ENCODE data around the gene TDRD12. TPM values are rescaled to one million over a fixed set of nuclear protein-coding genes. Genes with fewer than 3 reads are reported as not detected.

Gene TDRD12
- total and polyA plus RNA-seq, 2 of the 13 experiments (the other 11 are each of a cell fraction or from before 2014, with no cell fraction given), result 0.03 to 0.40 TPM

DNA sequence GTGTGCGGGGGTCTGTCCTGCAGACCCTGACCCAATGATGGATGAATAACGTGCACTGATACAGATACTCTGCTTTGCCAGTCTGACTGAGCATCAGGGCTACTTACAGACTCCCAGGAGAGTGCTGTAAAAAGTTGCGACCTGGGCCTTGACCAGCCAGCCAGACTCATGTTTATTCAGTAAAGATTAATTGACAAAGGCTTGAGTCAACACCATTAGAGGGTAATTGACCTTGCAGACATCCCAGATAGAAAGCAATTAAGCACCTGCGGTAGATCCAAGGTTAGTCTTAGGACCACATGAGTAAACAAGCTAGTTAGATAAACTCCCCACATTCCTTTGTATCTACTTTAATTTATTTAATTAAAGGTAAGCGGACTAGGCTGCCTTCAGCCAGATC is 17.6 kb upstream of the TDRD12 start (continued):
- TF ChIP-seq, protein P1, sequence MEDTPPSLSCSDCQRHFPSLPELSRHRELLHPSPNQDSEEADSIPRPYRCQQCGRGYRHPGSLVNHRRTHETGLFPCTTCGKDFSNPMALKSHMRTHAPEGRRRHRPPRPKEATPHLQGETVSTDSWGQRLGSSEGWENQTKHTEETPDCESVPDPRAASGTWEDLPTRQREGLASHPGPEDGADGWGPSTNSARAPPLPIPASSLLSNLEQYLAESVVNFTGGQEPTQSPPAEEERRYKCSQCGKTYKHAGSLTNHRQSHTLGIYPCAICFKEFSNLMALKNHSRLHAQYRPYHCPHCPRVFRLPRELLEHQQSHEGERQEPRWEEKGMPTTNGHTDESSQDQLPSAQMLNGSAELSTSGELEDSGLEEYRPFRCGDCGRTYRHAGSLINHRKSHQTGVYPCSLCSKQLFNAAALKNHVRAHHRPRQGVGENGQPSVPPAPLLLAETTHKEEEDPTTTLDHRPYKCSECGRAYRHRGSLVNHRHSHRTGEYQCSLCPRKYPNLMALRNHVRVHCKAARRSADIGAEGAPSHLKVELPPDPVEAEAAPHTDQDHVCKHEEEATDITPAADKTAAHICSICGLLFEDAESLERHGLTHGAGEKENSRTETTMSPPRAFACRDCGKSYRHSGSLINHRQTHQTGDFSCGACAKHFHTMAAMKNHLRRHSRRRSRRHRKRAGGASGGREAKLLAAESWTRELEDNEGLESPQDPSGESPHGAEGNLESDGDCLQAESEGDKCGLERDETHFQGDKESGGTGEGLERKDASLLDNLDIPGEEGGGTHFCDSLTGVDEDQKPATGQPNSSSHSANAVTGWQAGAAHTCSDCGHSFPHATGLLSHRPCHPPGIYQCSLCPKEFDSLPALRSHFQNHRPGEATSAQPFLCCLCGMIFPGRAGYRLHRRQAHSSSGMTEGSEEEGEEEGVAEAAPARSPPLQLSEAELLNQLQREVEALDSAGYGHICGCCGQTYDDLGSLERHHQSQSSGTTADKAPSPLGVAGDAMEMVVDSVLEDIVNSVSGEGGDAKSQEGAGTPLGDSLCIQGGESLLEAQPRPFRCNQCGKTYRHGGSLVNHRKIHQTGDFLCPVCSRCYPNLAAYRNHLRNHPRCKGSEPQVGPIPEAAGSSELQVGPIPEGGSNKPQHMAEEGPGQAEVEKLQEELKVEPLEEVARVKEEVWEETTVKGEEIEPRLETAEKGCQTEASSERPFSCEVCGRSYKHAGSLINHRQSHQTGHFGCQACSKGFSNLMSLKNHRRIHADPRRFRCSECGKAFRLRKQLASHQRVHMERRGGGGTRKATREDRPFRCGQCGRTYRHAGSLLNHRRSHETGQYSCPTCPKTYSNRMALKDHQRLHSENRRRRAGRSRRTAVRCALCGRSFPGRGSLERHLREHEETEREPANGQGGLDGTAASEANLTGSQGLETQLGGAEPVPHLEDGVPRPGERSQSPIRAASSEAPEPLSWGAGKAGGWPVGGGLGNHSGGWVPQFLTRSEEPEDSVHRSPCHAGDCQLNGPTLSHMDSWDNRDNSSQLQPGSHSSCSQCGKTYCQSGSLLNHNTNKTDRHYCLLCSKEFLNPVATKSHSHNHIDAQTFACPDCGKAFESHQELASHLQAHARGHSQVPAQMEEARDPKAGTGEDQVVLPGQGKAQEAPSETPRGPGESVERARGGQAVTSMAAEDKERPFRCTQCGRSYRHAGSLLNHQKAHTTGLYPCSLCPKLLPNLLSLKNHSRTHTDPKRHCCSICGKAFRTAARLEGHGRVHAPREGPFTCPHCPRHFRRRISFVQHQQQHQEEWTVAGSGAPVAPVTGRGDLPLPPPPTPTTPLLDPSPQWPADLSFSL (CRISPR knock-in tag; IDR thresholded peaks at IDR 0.05), result no peak
- TF ChIP-seq, protein P2, sequence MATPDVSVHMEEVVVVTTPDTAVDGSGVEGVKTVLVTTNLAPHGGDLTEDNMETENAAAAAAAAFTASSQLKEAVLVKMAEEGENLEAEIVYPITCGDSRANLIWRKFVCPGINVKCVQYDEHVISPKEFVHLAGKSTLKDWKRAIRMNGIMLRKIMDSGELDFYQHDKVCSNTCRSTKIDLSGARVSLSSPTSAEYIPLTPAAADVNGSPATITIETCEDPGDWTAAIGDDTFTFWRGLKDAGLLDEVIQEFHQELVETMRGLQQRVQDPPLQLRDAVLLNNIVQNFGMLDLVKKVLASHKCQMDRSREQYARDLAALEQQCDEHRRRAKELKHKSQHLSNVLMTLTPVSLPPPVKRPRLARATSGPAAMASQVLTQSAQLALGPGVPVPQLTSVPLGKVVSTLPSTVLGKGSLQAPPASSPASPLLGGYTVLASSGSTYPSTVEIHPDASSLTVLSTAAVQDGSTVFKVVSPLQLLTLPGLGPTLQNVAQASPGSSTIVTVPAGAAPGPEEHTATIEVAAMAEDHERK (CRISPR knock-in tag; IDR thresholded peaks at IDR 0.05; ENCODE audit: low read depth), result no peak
- TF ChIP-seq PTBP1 (IDR thresholded peaks at IDR 0.05; ENCODE audit: low read depth, low read length, poor library complexity, severe bottlenecking) (no peak), ISL2 (CRISPR knock-in tag; IDR thresholded peaks at IDR 0.05) (peak; percentile 78), GPN1 (CRISPR knock-in tag; IDR thresholded peaks at IDR 0.05; ENCODE audit: borderline replicate concordance) (no peak), SOX5 (CRISPR knock-in tag; IDR thresholded peaks at IDR 0.05; ENCODE audit: borderline replicate concordance) (peak; percentile 46; the same call in 1 of the 2 replicates), FIP1L1 (IDR thresholded peaks at IDR 0.05; ENCODE audit: borderline replicate concordance, insufficient read depth, low read depth, low read length) (no peak), LCORL (IDR thresholded peaks at IDR 0.05) (no peak), LCORL (CRISPR knock-in tag; IDR thresholded peaks at IDR 0.05) (no peak), NFKBIZ (CRISPR knock-in tag; IDR thresholded peaks at IDR 0.05) (no peak), ZNF577 (CRISPR knock-in tag; IDR thresholded peaks at IDR 0.05; ENCODE audit: borderline replicate concordance, low read depth) (no peak), NR2F2 (IDR thresholded peaks at IDR 0.05; ENCODE audit: borderline replicate concordance, low read depth) (peak; percentile 92), REPIN1 (CRISPR knock-in tag; IDR thresholded peaks at IDR 0.05; ENCODE audit: borderline replicate concordance, low read depth) (peak; percentile 59; the same call in 1 of the 2 replicates), RXRA (CRISPR knock-in tag; IDR thresholded peaks at IDR 0.05) (peak; percentile 30; the same call in 1 of the 2 replicates), ZNF251 (CRISPR knock-in tag; IDR thresholded peaks at IDR 0.05) (no peak), GATA4 (IDR thresholded peaks at IDR 0.05; ENCODE audit: borderline replicate concordance, low read depth) (0 out of 2 replicates have a peak, but pooled peaks have one; percentile 28), RCOR2 (CRISPR knock-in tag; IDR thresholded peaks at IDR 0.05) (0 out of 2 replicates have a peak, but pooled peaks have one; percentile 57), ZNF703 (CRISPR knock-in tag; IDR thresholded peaks at IDR 0.05; ENCODE audit: borderline replicate concordance) (peak; percentile 91), GFI1 (CRISPR knock-in tag; IDR thresholded peaks at IDR 0.05; ENCODE audit: borderline replicate concordance) (peak; percentile 97)
- TF ChIP-seq, protein P3, sequence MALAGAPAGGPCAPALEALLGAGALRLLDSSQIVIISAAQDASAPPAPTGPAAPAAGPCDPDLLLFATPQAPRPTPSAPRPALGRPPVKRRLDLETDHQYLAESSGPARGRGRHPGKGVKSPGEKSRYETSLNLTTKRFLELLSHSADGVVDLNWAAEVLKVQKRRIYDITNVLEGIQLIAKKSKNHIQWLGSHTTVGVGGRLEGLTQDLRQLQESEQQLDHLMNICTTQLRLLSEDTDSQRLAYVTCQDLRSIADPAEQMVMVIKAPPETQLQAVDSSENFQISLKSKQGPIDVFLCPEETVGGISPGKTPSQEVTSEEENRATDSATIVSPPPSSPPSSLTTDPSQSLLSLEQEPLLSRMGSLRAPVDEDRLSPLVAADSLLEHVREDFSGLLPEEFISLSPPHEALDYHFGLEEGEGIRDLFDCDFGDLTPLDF (CRISPR knock-in tag; IDR thresholded peaks at IDR 0.05), result no peak
- TF ChIP-seq, protein P4, sequence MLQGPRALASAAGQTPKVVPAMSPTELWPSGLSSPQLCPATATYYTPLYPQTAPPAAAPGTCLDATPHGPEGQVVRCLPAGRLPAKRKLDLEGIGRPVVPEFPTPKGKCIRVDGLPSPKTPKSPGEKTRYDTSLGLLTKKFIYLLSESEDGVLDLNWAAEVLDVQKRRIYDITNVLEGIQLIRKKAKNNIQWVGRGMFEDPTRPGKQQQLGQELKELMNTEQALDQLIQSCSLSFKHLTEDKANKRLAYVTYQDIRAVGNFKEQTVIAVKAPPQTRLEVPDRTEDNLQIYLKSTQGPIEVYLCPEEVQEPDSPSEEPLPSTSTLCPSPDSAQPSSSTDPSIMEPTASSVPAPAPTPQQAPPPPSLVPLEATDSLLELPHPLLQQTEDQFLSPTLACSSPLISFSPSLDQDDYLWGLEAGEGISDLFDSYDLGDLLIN (CRISPR knock-in tag; IDR thresholded peaks at IDR 0.05; ENCODE audit: borderline replicate concordance), result no peak

Measured in HepG2 (cell line).